SK-N-SH treated with all-trans-retinoic acid at 6 μM for 48 hours (cell line): Measurements from ENCODE around the gene ABHD17B.

ENCODE experiments used
- ATAC-seq: fragments of 200-7000 bp; cut with Tn5 transposase; 3 replicates; pipeline ENCODE4 v1.9.1; 2020; ENCODE audit warnings: mild to moderate bottlenecking, moderate library complexity
- ARNTL ChIP-seq: fragments of 450-650 bp; formaldehyde crosslinking; IDR thresholded peaks from 2 replicates; pipeline ENCODE4 v1.5.0; 2020; ENCODE audit warnings: low read depth, mild to moderate bottlenecking, moderate library complexity, borderline replicate concordance
- CREB5 ChIP-seq: fragments of 250-450 bp; sonication (Bioruptor Pico); IDR thresholded peaks from 2 replicates; pipeline ENCODE4 v1.5.1; 2020; ENCODE audit warnings: low read depth, mild to moderate bottlenecking, moderate library complexity
- CSDC2 ChIP-seq: fragments of 250-450 bp; sonication (Bioruptor Pico); IDR thresholded peaks from 2 replicates; pipeline ENCODE4 v1.5.0; 2020; ENCODE audit warnings: mild to moderate bottlenecking, moderate library complexity
- ESRRG ChIP-seq: fragments of 250-450 bp; sonication (Bioruptor Pico); IDR thresholded peaks from 2 replicates; pipeline ENCODE4 v1.6.1; 2021; ENCODE audit warnings: mild to moderate bottlenecking
- GLIS3 ChIP-seq: fragments of 250-450 bp; sonication (Bioruptor Pico); IDR thresholded peaks from 2 replicates; pipeline ENCODE4 v1.5.0; 2020; ENCODE audit warnings: mild to moderate bottlenecking, moderate library complexity
- ISL1 ChIP-seq: fragments of 250-450 bp; sonication (Bioruptor Pico); IDR thresholded peaks from 2 replicates; pipeline ENCODE4 v2.1.2; 2022; ENCODE audit warnings: mild to moderate bottlenecking, moderate library complexity
- OSR1 ChIP-seq: fragments of 250-450 bp; sonication (Bioruptor Pico); IDR thresholded peaks from 2 replicates; pipeline ENCODE4 v1.8.0; 2022; ENCODE audit warnings: moderate library complexity, mild to moderate bottlenecking, inconsistent platforms
- PATZ1 ChIP-seq: fragments of 250-450 bp; sonication (Bioruptor Pico); IDR thresholded peaks from 2 replicates; pipeline ENCODE4 v1.8.0; 2020; ENCODE audit warnings: mild to moderate bottlenecking, moderate library complexity, borderline replicate concordance
- POU6F1 ChIP-seq: fragments of 250-450 bp; sonication (Bioruptor Pico); IDR thresholded peaks from 2 replicates; pipeline ENCODE4 v1.8.0; 2021; ENCODE audit warnings: low read depth, mild to moderate bottlenecking, moderate library complexity, borderline replicate concordance
- PPARA ChIP-seq: fragments of 250-450 bp; sonication (Bioruptor Pico); IDR thresholded peaks from 2 replicates; pipeline ENCODE4 v1.5.0; 2020; ENCODE audit warnings: mild to moderate bottlenecking, borderline replicate concordance
- RARB ChIP-seq: fragments of 250-450 bp; sonication (Bioruptor Pico); IDR thresholded peaks from 2 replicates; pipeline ENCODE4 v1.8.0; 2021; ENCODE audit warnings: mild to moderate bottlenecking, moderate library complexity
- SNAI2 ChIP-seq: fragments of 250-450 bp; sonication (Bioruptor Pico); IDR thresholded peaks from 2 replicates; pipeline ENCODE4 v1.5.0; 2020; ENCODE audit warnings: mild to moderate bottlenecking, moderate library complexity
- TCF4 ChIP-seq: fragments of 250-450 bp; sonication (Bioruptor Pico); IDR thresholded peaks from 2 replicates; pipeline ENCODE4 v1.8.0; 2021; ENCODE audit warnings: mild to moderate bottlenecking, moderate library complexity, borderline replicate concordance
- TSHZ2 ChIP-seq: fragments of 250-450 bp; sonication (Bioruptor Pico); IDR thresholded peaks from 2 replicates; pipeline ENCODE4 v1.5.0; 2020; ENCODE audit warnings: mild to moderate bottlenecking, moderate library complexity
- ZC3H10 ChIP-seq: fragments of 250-450 bp; sonication (Bioruptor Pico); IDR thresholded peaks from 2 replicates; pipeline ENCODE4 v1.5.1; 2021; ENCODE audit warnings: mild to moderate bottlenecking, moderate library complexity
- ZFP30 ChIP-seq: fragments of 450-650 bp; formaldehyde crosslinking; IDR thresholded peaks from 2 replicates; pipeline ENCODE4 v1.5.0; 2022; ENCODE audit warnings: mild to moderate bottlenecking, moderate library complexity
- ZNF565 ChIP-seq: fragments of 450-650 bp; formaldehyde crosslinking; conservative IDR thresholded peaks from 2 replicates; pipeline ENCODE4 v1.5.0; 2020; ENCODE audit warnings: low read depth, mild to moderate bottlenecking, moderate library complexity
- ZNF70 ChIP-seq: fragments of 450-650 bp; formaldehyde crosslinking; IDR thresholded peaks from 2 replicates; pipeline ENCODE4 v1.5.0; 2020; ENCODE audit warnings: mild to moderate bottlenecking, moderate library complexity
- ZNF8 ChIP-seq: fragments of 450-650 bp; formaldehyde crosslinking; IDR thresholded peaks from 2 replicates; pipeline ENCODE4 v1.5.0; 2020; ENCODE audit warnings: mild to moderate bottlenecking, moderate library complexity

The ABHD17B gene

GRCh38 chr9:71830929-71831328 is 80.1 kb downstream of the ABHD17B start (continued):
- TF ChIP-seq TSHZ2: no peak

- TF ChIP-seq ESRRG (no peak), ZNF8 (CRISPR knock-in tag) (no peak), TSHZ2 (no peak), ZC3H10 (no peak), PATZ1 (no peak), GLIS3 (CRISPR knock-in tag) (no peak)
- TF ChIP-seq, all 23 proteins: peak for 0
- no peak for ATAC-seq
Observed at GRCh38 chr9:71830153-71830552, 80.8 kb downstream of the ABHD17B start.

- TF ChIP-seq OSR1 (CRISPR knock-in tag) (no peak), TSHZ2 (no peak), PATZ1 (no peak), ZFP30 (CRISPR knock-in tag) (no peak), SNAI2 (CRISPR knock-in tag) (no peak), ZNF565 (no peak), CSDC2 (CRISPR knock-in tag) (no peak), PPARA (CRISPR knock-in tag) (no peak), CREB5 (CRISPR knock-in tag) (no peak), ESRRG (no peak), GLIS3 (CRISPR knock-in tag) (no peak), ZNF70 (no peak), ARNTL (CRISPR knock-in tag) (no peak), ZNF8 (CRISPR knock-in tag) (no peak), POU6F1 (CRISPR knock-in tag) (no peak), RARB (CRISPR knock-in tag) (no peak), TCF4 (CRISPR knock-in tag) (no peak), ISL1 (no peak)
- ATAC-seq: no peak
Observed at GRCh38 chr9:71826279-71826678, 84.7 kb downstream of the ABHD17B start.
